A673 (cell line): Measurements from ENCODE around the gene CDH26. TPM values are rescaled to one million over a fixed set of nuclear protein-coding genes. Genes with fewer than 3 reads are reported as not detected.

Experiments
- BruUV-seq: library from RNA; stranded (reverse); fragments of 400-500 nt; replicated peaks from 2 replicates; lab custom pipeline; 2021; lab: Mats Ljungman, UMichigan
- CTCF ChIA-PET: fragments of 300-600 bp; sonication (Branson Sonifier 250); formaldehyde crosslinking; loops from one replicate; lab custom pipeline; 2022; ENCODE audit warnings: antibody characterized with exemption; lab: Charles Lee
- POLR2A ChIA-PET: fragments of 300-600 bp; sonication (Branson Sonifier 250); formaldehyde crosslinking; loops from one replicate; lab custom pipeline; 2022; ENCODE audit warnings: antibody characterized with exemption; ENCODE audit not compliant: low non-redundant PET; lab: Charles Lee
- DNase-seq: peaks from one replicate; pipeline ENCODE4 v3.0.0-alpha.2; 2015; ENCODE audit warnings: low spot score
- H3K27ac ChIP-seq: fragments of 200-600 bp; sonication (generic); 2 replicates; pipeline ENCODE4 v1.5.1; 2016; ENCODE audit warnings: mixed run types, low read depth, mild to moderate bottlenecking, mixed read lengths, antibody characterized with exemption, low read length; ENCODE audit not compliant: poor library complexity, severe bottlenecking
- H3K27me3 ChIP-seq: fragments of 200-600 bp; sonication (generic); replicated peaks from 2 replicates; pipeline ENCODE4 v1.6.1; 2017; ENCODE audit warnings: mixed run types, low read depth, mild to moderate bottlenecking, mixed read lengths, antibody characterized with exemption, low read length; ENCODE audit not compliant: insufficient read depth, poor library complexity
- H3K36me3 ChIP-seq: fragments of 200-600 bp; sonication (generic); 2 replicates; pipeline ENCODE4 v1.6.1; 2016; ENCODE audit warnings: mixed run types, mild to moderate bottlenecking, mixed read lengths, antibody characterized with exemption, low read length; ENCODE audit not compliant: insufficient read depth, poor library complexity, severe bottlenecking
- H3K4me1 ChIP-seq: fragments of 200-600 bp; sonication (generic); 2 replicates; pipeline ENCODE4 v1.6.1; 2017; ENCODE audit warnings: mixed run types, mild to moderate bottlenecking, mixed read lengths, antibody characterized with exemption, low read length; ENCODE audit not compliant: insufficient read depth, poor library complexity, severe bottlenecking
- H3K4me3 ChIP-seq: fragments of 200-600 bp; sonication (generic); 2 replicates; pipeline ENCODE4 v1.5.1; 2016; ENCODE audit warnings: low read depth, mixed run types, mild to moderate bottlenecking, mixed read lengths, low read length; ENCODE audit not compliant: poor library complexity, severe bottlenecking
- H3K9me3 ChIP-seq: fragments of 200-600 bp; sonication (generic); 2 replicates; pipeline ENCODE4 v1.6.1; 2016; ENCODE audit warnings: mixed run types, low read depth, mild to moderate bottlenecking, mixed read lengths, antibody characterized with exemption, low read length; ENCODE audit not compliant: poor library complexity, severe bottlenecking
- EZH2 ChIP-seq: fragments of 200-600 bp; sonication (generic); IDR thresholded peaks from 2 replicates; pipeline ENCODE4 v1.6.1; 2017; ENCODE audit warnings: borderline replicate concordance, low read depth, mild to moderate bottlenecking, mixed read lengths, antibody characterized with exemption, low read length; ENCODE audit not compliant: poor library complexity, severe bottlenecking
- intact Hi-C: fragments of 100-400 bp; cut with micrococcal nuclease; formaldehyde crosslinking; loops from one replicate; pipeline ENCODE4 v1.10.0; 2022; ENCODE audit not compliant: unreplicated experiment
- total RNA-seq: library from RNA; stranded (reverse); gene quantifications from 2 replicates; pipeline ENCODE4 v1.2.3, GENCODE V29; 2021
- TF ChIP-seq, protein P1 (sequence below): fragments of 300-800, 200-600 bp; sonication (generic); conservative IDR thresholded peaks from 2 replicates; pipeline ENCODE4 v1.5.1; 2017; ENCODE audit warnings: low read depth, mild to moderate bottlenecking, antibody characterized with exemption, low read length, moderate library complexity, mixed read lengths

The CDH26 gene
- total RNA-seq, 1 experiment from 2014 or later = 0.58 TPM

DNA sequence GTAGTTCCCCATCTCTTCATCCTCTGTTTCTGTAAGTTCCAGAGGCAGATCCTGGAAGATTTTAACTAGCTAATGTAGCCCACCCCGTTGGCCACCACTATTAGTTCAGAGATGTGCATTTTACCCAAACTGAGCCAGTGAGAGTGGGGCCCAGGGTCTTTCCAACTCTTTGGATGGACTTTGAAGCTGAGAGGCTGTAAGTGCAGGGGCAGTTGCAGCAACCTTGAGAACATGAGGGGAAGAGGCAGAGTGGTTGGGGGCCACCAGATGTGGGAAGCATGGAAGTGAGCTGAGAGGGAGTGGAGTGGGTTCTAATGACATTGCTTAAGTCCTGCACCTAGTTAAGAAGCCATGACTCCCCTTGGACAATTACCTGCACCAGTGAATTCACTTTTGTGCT lies 72.2 kb downstream of the CDH26 start:
- no peaks in the 10 kb centered on the region for H3K27me3 ChIP-seq
- DNase-seq = no peak
- H3K36me3 ChIP-seq = no peaks in the 10 kb centered on the region
- CTCF ChIA-PET = no interaction called here
- intact Hi-C loops = no loop called here
- no peak overlapping the region for H3K27ac ChIP-seq
- no peaks in the 10 kb centered on the region for H3K9me3 ChIP-seq
- no peak for TF ChIP-seq EZH2
- TF ChIP-seq, protein P1, sequence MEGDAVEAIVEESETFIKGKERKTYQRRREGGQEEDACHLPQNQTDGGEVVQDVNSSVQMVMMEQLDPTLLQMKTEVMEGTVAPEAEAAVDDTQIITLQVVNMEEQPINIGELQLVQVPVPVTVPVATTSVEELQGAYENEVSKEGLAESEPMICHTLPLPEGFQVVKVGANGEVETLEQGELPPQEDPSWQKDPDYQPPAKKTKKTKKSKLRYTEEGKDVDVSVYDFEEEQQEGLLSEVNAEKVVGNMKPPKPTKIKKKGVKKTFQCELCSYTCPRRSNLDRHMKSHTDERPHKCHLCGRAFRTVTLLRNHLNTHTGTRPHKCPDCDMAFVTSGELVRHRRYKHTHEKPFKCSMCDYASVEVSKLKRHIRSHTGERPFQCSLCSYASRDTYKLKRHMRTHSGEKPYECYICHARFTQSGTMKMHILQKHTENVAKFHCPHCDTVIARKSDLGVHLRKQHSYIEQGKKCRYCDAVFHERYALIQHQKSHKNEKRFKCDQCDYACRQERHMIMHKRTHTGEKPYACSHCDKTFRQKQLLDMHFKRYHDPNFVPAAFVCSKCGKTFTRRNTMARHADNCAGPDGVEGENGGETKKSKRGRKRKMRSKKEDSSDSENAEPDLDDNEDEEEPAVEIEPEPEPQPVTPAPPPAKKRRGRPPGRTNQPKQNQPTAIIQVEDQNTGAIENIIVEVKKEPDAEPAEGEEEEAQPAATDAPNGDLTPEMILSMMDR = no peak
- POLR2A ChIA-PET = no interaction called here
- no peak overlapping the region for H3K4me3 ChIP-seq
- no peaks in the 10 kb centered on the region for H3K4me1 ChIP-seq
- BruUV-seq = no TSS peak

DNA sequence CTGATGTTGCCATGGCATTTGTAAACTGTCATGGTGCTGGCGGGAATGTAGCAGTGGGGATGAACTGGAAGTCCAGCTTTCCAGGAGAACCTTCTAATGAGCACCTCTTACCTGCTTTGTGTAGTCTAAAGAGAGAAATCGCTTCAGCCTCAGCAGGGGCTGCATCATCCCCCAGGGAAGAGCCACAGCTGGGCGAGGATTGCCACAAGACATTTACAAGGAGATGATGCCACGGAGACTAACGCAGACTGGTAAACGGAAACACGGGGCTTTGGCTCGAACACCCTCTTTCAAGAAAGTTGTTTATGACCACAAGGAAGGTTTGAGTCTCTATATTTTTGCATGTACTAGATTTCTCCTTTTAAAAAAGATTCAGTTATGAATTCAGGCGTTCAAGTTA lies 72.9 kb downstream of the CDH26 start:
- no TSS peak for BruUV-seq
- Histone ChIP-seq H3K27me3 (no peaks in the 10 kb centered on the region), H3K4me1 (no peaks in the 10 kb centered on the region), H3K9me3 (no peaks in the 10 kb centered on the region), H3K36me3 (no peaks in the 10 kb centered on the region), H3K27ac (no peak overlapping the region), H3K4me3 (no peak overlapping the region)
- CTCF ChIA-PET = no interaction called here
- intact Hi-C loops = no loop called here
- no peak for DNase-seq
- TF ChIP-seq, protein P1 = no peak
- no peak for TF ChIP-seq EZH2
- POLR2A ChIA-PET = no interaction called here

DNA sequence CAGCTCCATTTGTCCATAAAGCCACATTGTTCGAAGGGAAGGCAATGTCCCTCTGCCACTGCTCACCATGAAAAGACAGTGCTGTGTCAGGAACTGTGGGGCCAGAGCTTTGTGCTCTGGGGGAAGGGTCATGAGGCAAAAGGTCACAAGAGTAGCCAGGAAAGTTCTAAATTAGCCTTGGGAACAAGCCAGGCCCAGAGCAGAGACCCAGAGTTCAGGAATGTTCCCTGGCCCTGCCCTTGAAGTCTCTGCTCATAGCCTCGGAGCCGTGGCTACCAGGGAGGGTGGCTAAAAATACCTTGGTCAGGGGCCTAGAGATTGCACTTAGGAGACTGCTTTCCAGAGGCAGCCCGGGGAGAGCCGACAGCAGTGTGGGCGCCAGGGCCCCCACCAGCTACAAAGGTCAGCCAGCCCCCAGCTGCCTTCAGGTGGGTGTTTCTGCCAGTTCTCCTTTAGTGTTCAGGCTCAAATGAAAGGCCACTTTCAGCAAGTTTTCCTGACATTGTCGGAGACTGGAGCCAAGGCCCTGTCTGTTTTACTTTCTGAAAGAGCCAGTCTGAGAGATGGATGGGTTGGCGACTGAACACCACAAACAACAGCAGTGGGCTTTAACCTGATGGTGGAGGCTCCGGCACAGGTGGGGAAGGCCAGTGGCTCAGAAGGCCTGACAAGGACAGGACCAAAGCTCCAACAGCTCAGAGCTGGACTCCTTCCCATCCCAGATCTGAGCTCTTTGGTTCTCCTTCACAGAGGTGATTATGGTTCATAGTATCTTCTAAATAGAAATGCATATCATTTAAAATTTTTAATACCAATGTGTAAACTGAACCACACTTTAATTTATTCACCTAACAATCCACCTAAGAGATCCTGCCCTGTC lies 76.2 kb downstream of the CDH26 start:
- Histone ChIP-seq H3K4me1 (no peaks in the 10 kb centered on the region), H3K27ac (no peak overlapping the region), H3K27me3 (no peaks in the 10 kb centered on the region), H3K4me3 (no peak overlapping the region), H3K9me3 (no peaks in the 10 kb centered on the region), H3K36me3 (no peaks in the 10 kb centered on the region)
- no peak for DNase-seq
- TF ChIP-seq EZH2 = no peak
- TF ChIP-seq, protein P1 = no peak
- no TSS peak for BruUV-seq
- POLR2A ChIA-PET = no interaction called here
- CTCF ChIA-PET = interaction anchor here (0.5 kb wide), 1 partner anchor 1652 kb away, joined by 4 read pairs; no protein-coding TSS in a partner anchor
- intact Hi-C loops = no loop called here
